ENCODE results near the gene CNGA3.

- TF ChIP-seq POLR2A (IDR thresholded peaks at IDR 0.05) (no peak), CTCF (IDR thresholded peaks at IDR 0.05) (peak; percentile 71 to 92 (median 82))
Observed at GRCh38 chr2:98412751-98413458, 66.6 kb downstream of the CNGA3 start.
